GM12801 (cell line): ENCODE measurements around the gene XPR1.

Source experiments
- TF ChIP-seq, protein P1 (sequence below): IDR thresholded peaks from one replicate; pipeline ENCODE4 v1.5.1; 2011; ENCODE audit warnings: control low read depth; ENCODE audit not compliant: insufficient read length; ENCODE audit errors: extremely low read depth

The XPR1 gene

DNA sequence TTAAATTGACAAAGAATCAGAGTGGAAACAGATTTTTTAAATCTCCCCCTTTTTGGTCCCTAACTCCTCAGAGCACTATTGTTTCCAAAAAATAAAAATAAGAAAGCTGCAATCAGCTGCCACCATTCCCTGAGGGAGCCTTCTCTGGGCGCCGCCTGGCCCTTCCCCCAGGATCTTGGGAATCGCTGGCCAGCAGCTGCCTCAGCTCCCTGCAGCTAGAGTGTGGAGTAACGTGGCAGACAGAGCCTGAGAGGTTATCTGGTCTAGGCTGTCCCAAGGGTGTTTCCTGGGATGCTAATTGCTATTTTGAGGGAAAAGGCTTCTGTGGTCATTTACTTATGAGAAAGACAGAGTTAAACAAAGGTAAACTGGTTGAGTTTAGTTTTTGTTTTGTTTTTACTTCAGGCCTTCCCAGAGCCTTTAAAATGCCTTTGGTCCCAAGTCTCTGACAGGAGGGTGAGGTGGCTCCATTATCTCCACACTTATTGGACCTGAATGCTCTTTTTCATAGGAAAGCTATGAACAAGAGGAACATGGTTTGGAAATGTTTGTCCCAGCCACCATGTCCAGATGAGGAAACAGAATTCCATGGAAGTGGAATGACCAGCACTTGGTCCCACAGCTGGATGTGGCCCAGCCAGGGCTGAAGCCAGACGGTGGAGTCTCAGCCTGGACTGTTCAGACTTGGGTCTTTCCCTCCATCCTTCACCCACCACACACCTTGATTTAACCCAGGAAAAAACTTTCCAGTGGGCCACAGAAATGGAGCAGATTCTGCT, 266.8 kb downstream of the XPR1 start:
- TF ChIP-seq, protein P1, sequence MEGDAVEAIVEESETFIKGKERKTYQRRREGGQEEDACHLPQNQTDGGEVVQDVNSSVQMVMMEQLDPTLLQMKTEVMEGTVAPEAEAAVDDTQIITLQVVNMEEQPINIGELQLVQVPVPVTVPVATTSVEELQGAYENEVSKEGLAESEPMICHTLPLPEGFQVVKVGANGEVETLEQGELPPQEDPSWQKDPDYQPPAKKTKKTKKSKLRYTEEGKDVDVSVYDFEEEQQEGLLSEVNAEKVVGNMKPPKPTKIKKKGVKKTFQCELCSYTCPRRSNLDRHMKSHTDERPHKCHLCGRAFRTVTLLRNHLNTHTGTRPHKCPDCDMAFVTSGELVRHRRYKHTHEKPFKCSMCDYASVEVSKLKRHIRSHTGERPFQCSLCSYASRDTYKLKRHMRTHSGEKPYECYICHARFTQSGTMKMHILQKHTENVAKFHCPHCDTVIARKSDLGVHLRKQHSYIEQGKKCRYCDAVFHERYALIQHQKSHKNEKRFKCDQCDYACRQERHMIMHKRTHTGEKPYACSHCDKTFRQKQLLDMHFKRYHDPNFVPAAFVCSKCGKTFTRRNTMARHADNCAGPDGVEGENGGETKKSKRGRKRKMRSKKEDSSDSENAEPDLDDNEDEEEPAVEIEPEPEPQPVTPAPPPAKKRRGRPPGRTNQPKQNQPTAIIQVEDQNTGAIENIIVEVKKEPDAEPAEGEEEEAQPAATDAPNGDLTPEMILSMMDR = no peak

- TF ChIP-seq, protein P1 = no peak
These were observed 267.4 kb downstream of the XPR1 start for GRCh38 chr1:180899262-180899661.

GRCh38 chr1:180901076-180901990, 269.5 kb downstream of the XPR1 start:
- TF ChIP-seq, protein P1 = no peak

GRCh38 chr1:180902541-180902940, 270.7 kb downstream of the XPR1 start:
- TF ChIP-seq, protein P1 = no peak

GRCh38 chr1:180905927-180906326, 274.1 kb downstream of the XPR1 start:
- TF ChIP-seq, protein P1 = no peak

DNA sequence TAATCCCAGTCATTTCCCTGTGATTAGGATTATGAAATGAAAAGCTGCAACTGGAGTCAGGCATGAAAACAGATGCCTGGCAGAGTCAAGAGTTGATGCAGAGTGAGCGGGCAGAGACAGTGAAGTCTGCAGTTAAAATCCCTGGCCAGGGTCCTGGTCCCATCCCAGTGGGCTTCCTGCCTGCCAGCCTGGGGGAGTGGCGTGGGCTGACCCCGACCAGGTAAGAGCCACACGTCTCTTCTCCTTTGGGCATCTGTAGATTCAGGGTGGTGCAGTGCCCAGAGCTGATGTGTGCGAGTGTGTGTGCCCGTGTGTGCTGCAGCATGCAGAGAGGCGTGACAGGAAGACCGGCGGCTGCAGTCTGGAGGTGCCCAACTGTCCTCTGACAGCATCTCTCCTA, 274.7 kb downstream of the XPR1 start:
- TF ChIP-seq, protein P1 = no peak

DNA sequence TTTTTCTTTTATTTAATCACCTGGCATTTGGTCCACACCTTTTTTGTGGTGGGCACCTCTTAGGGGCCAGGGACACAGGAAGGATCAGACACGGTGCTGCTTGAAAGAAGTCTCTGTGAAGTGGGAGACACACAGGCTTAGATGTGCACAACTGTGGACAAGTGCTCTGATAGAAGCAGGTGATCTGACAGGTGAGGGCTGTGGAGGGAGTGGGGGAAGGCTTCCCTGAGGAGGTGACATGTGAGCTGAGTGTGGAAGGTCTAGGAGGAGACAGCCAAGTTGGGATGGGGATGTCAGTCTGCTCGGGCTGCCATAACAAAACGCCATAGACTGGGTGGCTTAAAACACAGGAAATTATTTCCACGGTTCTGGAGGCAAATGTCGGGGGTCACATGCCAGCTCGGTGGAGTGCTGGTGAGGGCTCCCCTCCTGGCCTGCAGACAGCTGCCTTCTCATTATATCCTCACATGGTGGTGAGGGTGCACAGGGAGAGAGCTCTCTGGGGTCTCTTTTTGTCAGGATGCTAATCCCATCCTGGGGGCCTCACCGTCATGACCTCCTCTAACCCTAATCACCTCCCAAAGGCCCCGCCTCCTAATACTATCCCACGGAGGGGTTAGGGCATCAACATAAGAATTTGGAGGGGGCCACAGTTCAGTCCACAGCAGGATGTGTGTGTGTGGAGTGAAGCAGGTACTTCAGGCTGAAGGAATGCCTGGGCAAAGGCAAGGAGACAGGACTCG, 275.7 kb downstream of the XPR1 start:
- TF ChIP-seq, protein P1 = no peak
